ENCODE measurements around the gene LCE2B.

DNA sequence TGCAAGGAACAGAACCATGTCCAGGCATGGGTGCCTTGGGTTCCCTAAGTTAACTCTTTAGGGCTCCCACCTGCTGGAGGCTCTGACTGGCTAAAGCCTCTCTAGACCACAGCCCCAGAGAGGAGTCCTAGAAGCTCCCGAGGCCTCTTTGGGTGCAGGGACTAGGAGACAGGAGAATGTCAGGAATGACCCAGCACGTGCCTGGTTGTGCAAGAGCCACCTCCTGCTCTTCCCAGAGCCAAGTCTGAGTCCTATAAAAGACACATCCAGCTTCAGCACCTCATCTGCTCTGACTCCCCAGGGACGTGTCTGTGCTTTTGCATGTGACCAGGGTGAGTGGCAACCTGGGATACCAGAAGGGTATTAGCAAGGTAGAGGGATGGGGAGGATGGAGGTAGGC is 22.8 kb upstream of the LCE2B start, which contains the start of gene LCE2D:
- TF ChIP-seq, protein P1, sequence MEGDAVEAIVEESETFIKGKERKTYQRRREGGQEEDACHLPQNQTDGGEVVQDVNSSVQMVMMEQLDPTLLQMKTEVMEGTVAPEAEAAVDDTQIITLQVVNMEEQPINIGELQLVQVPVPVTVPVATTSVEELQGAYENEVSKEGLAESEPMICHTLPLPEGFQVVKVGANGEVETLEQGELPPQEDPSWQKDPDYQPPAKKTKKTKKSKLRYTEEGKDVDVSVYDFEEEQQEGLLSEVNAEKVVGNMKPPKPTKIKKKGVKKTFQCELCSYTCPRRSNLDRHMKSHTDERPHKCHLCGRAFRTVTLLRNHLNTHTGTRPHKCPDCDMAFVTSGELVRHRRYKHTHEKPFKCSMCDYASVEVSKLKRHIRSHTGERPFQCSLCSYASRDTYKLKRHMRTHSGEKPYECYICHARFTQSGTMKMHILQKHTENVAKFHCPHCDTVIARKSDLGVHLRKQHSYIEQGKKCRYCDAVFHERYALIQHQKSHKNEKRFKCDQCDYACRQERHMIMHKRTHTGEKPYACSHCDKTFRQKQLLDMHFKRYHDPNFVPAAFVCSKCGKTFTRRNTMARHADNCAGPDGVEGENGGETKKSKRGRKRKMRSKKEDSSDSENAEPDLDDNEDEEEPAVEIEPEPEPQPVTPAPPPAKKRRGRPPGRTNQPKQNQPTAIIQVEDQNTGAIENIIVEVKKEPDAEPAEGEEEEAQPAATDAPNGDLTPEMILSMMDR (conservative IDR thresholded peaks at IDR 0.05): no peak
- TF ChIP-seq ZFX (IDR thresholded peaks at IDR 0.05): no peak
